OCI-LY1 (cell line): ENCODE results near the gene CRAT.

Experiments
- H2AFZ ChIP-seq: fragments of 200-600 bp; sonication (generic), shearing (Covaris generic); 2 replicates; pipeline ENCODE4 v1.6.0; 2014; ENCODE audit warnings: antibody characterized with exemption, mild to moderate bottlenecking, low read length
- H3F3A ChIP-seq: fragments of 200-600 bp; sonication (generic), shearing (Covaris generic); 2 replicates; pipeline ENCODE4 v1.6.0; 2014; ENCODE audit warnings: mild to moderate bottlenecking, antibody characterized with exemption, low read length, moderate library complexity; ENCODE audit not compliant: insufficient read depth
- H3K27ac ChIP-seq: fragments of 200-600 bp; sonication (generic); 2 replicates; pipeline ENCODE4 v1.5.1; 2014; ENCODE audit warnings: low read length, mixed run types, mild to moderate bottlenecking, low read depth; ENCODE audit not compliant: poor library complexity, severe bottlenecking
- H3K27me3 ChIP-seq: fragments of 200-600 bp; sonication (generic); 2 replicates; pipeline ENCODE4 v1.6.0; 2014; ENCODE audit warnings: antibody characterized with exemption, mild to moderate bottlenecking, low read length, moderate library complexity; ENCODE audit not compliant: insufficient read depth
- H3K36me3 ChIP-seq: fragments of 200-600 bp; sonication (generic); 2 replicates; pipeline ENCODE4 v1.6.1; 2014; ENCODE audit warnings: mild to moderate bottlenecking, antibody characterized with exemption, low read length, moderate library complexity, mixed read lengths; ENCODE audit not compliant: insufficient read depth
- H3K4me1 ChIP-seq: fragments of 200-600 bp; sonication (generic); 2 replicates; pipeline ENCODE4 v1.5.1; 2014; ENCODE audit warnings: mild to moderate bottlenecking, low read length, moderate library complexity; ENCODE audit not compliant: insufficient read depth, severe bottlenecking
- H3K4me2 ChIP-seq: fragments of 200-600 bp; sonication (generic), shearing (Covaris generic); 2 replicates; pipeline ENCODE4 v1.6.1; 2014; ENCODE audit warnings: low read length
- H3K4me3 ChIP-seq: fragments of 200-600 bp; sonication (generic); 2 replicates; pipeline ENCODE4 v1.5.1; 2014; ENCODE audit warnings: low read length, low read depth, mild to moderate bottlenecking, mixed read lengths; ENCODE audit not compliant: poor library complexity, severe bottlenecking
- H3K79me2 ChIP-seq: fragments of 200-600 bp; shearing (Covaris generic); 2 replicates; pipeline ENCODE4 v1.6.1; 2016; ENCODE audit warnings: mixed run types, low read length, mixed read lengths; ENCODE audit not compliant: insufficient read depth
- H3K9ac ChIP-seq: fragments of 200-600 bp; sonication (generic), shearing (Covaris generic); 2 replicates; pipeline ENCODE4 v1.6.1; 2014; ENCODE audit warnings: mild to moderate bottlenecking, low read length, mixed read lengths
- H3K9me2 ChIP-seq: fragments of 200-600 bp; sonication (generic), shearing (Covaris generic); 2 replicates; pipeline ENCODE4 v1.6.1; 2014; ENCODE audit warnings: low read depth, mild to moderate bottlenecking, low read length, mixed read lengths
- H3K9me3 ChIP-seq: fragments of 200-600 bp; shearing (Covaris generic); 2 replicates; pipeline ENCODE4 v1.6.1; 2014; ENCODE audit warnings: low read length, mixed read lengths
- H4K20me1 ChIP-seq: fragments of 200-600 bp; sonication (generic), shearing (Covaris generic); 2 replicates; pipeline ENCODE4 v1.6.0; 2016; ENCODE audit warnings: mild to moderate bottlenecking, low read length; ENCODE audit not compliant: insufficient read depth
- CTCF ChIP-seq: fragments of 200-600 bp; sonication (generic), shearing (Covaris generic); IDR thresholded peaks from 2 replicates; pipeline ENCODE4 v1.5.1; 2017; ENCODE audit warnings: mild to moderate bottlenecking, antibody characterized with exemption, low read length, moderate library complexity, mixed read lengths
- EZH2 ChIP-seq: fragments of 200-600 bp; sonication (generic), shearing (Covaris generic); IDR thresholded peaks from 2 replicates; pipeline ENCODE4 v1.8.0; 2017; ENCODE audit warnings: borderline replicate concordance, mixed run types, mild to moderate bottlenecking, antibody characterized with exemption, low read length, moderate library complexity, mixed read lengths

The CRAT gene

GRCh38 chr9:129076640-129077037, 34.0 kb downstream of the CRAT start:
- Histone ChIP-seq H3K9me2 (no peaks in the 10 kb centered on the region), H3K4me3 (no peak overlapping the region), H4K20me1 (no peaks in the 10 kb centered on the region), H3K9ac (no peak overlapping the region), H3K36me3 (0 out of 2 replicates have a peak, but pooled peaks cover under 1% of the 10 kb centered on the region), H3K27ac (no peak overlapping the region), H3K27me3 (no peaks in the 10 kb centered on the region), H3K4me2 (no peak overlapping the region), H3F3A (no peaks in the 10 kb centered on the region), H3K79me2 (peaks cover under 1% of the 10 kb centered on the region; the same call in 1 of the 2 replicates), H3K4me1 (peaks cover 14% of the 10 kb centered on the region), H3K9me3 (no peaks in the 10 kb centered on the region), H2AFZ (no peak overlapping the region)
- TF ChIP-seq EZH2, result no peak
- no peak for TF ChIP-seq CTCF

GRCh38 chr9:129075996-129076639, 34.5 kb downstream of the CRAT start:
- no peaks in the 10 kb centered on the region for H3K9me2 ChIP-seq
- H3K79me2 ChIP-seq, result no peaks in the 10 kb centered on the region
- H3K4me3 ChIP-seq, result no peak overlapping the region

GRCh38 chr9:129074106-129074505, 36.5 kb downstream of the CRAT start:
- Histone ChIP-seq H3K4me2 (no peak overlapping the region), H3K4me3 (no peak overlapping the region), H3K9me2 (no peaks in the 10 kb centered on the region), H3K27me3 (no peaks in the 10 kb centered on the region), H3K36me3 (peaks cover 13% of the 10 kb centered on the region; the same call in 1 of the 2 replicates), H2AFZ (no peak overlapping the region), H3K79me2 (no peaks in the 10 kb centered on the region), H3K27ac (no peak overlapping the region), H3K9ac (no peak overlapping the region), H3K9me3 (no peaks in the 10 kb centered on the region), H4K20me1 (no peaks in the 10 kb centered on the region), H3K4me1 (peaks cover 7% of the 10 kb centered on the region), H3F3A (no peaks in the 10 kb centered on the region)
- TF ChIP-seq CTCF (no peak), EZH2 (no peak)

More at GRCh38 chr9:129075996-129076639, 34.5 kb downstream of the CRAT start:
- H3K36me3 ChIP-seq, result 0 out of 2 replicates have a peak, but pooled peaks cover 4% of the 10 kb centered on the region
- H3K27ac ChIP-seq, result no peak overlapping the region
- H3K4me2 ChIP-seq, result no peak overlapping the region
- no peak overlapping the region for H3K9ac ChIP-seq
- no peaks in the 10 kb centered on the region for H3K27me3 ChIP-seq
- no peaks in the 10 kb centered on the region for H3K9me3 ChIP-seq
- H2AFZ ChIP-seq, result no peak overlapping the region
- peaks cover 13% of the 10 kb centered on the region for H3K4me1 ChIP-seq
- no peak for TF ChIP-seq CTCF
- no peak for TF ChIP-seq EZH2
- H4K20me1 ChIP-seq, result no peaks in the 10 kb centered on the region
- no peaks in the 10 kb centered on the region for H3F3A ChIP-seq
